GM04504 (cell line): ENCODE results near the gene HDGFL2.

Experiments
- DNase-seq: peaks from one replicate; pipeline ENCODE4 v3.0.0-alpha.2; 2012; ENCODE audit warnings: low read depth

The HDGFL2 gene

GRCh38 chr19:4471403-4472173, 509 bp upstream of the HDGFL2 start:
- peak; percentile 100 for DNase-seq

GRCh38 chr19:4473011-4473762, 1.1 kb downstream of the HDGFL2 start:
- DNase-seq, result no peak

GRCh38 chr19:4473763-4474513, 1.8 kb downstream of the HDGFL2 start:
- DNase-seq, result no peak

GRCh38 chr19:4474514-4475022, 2.5 kb downstream of the HDGFL2 start:
- no peak for DNase-seq

GRCh38 chr19:4477034-4477801, 5.1 kb downstream of the HDGFL2 start:
- no peak for DNase-seq

- no peak for DNase-seq
Measured at GRCh38 chr19:4482721-4483364, 10.7 kb downstream of the HDGFL2 start.

- DNase-seq, result no peak
Measured at GRCh38 chr19:4483385-4483784, 11.3 kb downstream of the HDGFL2 start.

GRCh38 chr19:4487572-4487971, 15.5 kb downstream of the HDGFL2 start:
- DNase-seq, result no peak

- DNase-seq, result no peak
Measured at GRCh38 chr19:4488496-4488895, 16.4 kb downstream of the HDGFL2 start.

GRCh38 chr19:4491446-4491845, 19.3 kb downstream of the HDGFL2 start:
- no peak for DNase-seq

- no peak for DNase-seq
Measured at GRCh38 chr19:4492337-4493103, 20.4 kb downstream of the HDGFL2 start.

GRCh38 chr19:4493104-4493928, 21.2 kb downstream of the HDGFL2 start:
- DNase-seq, result no peak

GRCh38 chr19:4493929-4494690, 22.0 kb downstream of the HDGFL2 start:
- no peak for DNase-seq

- no peak for DNase-seq
Measured at GRCh38 chr19:4494691-4495064, 22.6 kb downstream of the HDGFL2 start.

- DNase-seq, result no peak
Measured at GRCh38 chr19:4495471-4495870, 23.4 kb downstream of the HDGFL2 start.

- no peak for DNase-seq
Measured at GRCh38 chr19:4496304-4496703, 24.2 kb downstream of the HDGFL2 start.

- DNase-seq, result no peak
Measured at GRCh38 chr19:4497770-4498389, 25.8 kb downstream of the HDGFL2 start.

- no peak for DNase-seq
Measured at GRCh38 chr19:4498694-4499093, 26.6 kb downstream of the HDGFL2 start.
